H9 (cell line): ENCODE data around the gene AXIN1. TPM values are rescaled to one million over a fixed set of nuclear protein-coding genes. Genes with fewer than 3 reads are reported as not detected.

Experiments
- DNase-seq: peaks from one replicate; pipeline ENCODE4 v3.0.0-alpha.2; 2017
- H2AFZ ChIP-seq: one replicate; pipeline ENCODE4 v1.6.1; 2013; ENCODE audit warnings: mild to moderate bottlenecking, low read length, control low read depth, moderate library complexity
- H2AK5ac ChIP-seq: 2 replicates; pipeline ENCODE4 v1.6.1; 2013; ENCODE audit warnings: low read length, control low read depth, mixed read lengths; ENCODE audit not compliant: insufficient read length
- H2BK120ac ChIP-seq: one replicate; pipeline ENCODE4 v1.6.1; 2013; ENCODE audit warnings: low read depth, mild to moderate bottlenecking, low read length, control low read depth, inconsistent platforms; ENCODE audit not compliant: poor library complexity, severe bottlenecking
- H2BK12ac ChIP-seq: 2 replicates; pipeline ENCODE4 v1.6.1; 2013; ENCODE audit warnings: low read length, control low read depth, mixed read lengths, low read depth; ENCODE audit not compliant: insufficient read length
- H2BK15ac ChIP-seq: 2 replicates; pipeline ENCODE4 v1.6.1; 2013; ENCODE audit warnings: low read depth, low read length, control low read depth
- H2BK20ac ChIP-seq: one replicate; pipeline ENCODE4 v1.6.1; 2013; ENCODE audit warnings: low read depth, mild to moderate bottlenecking, low read length, control low read depth, inconsistent platforms; ENCODE audit not compliant: poor library complexity, severe bottlenecking
- H2BK5ac ChIP-seq: 2 replicates; pipeline ENCODE4 v1.6.1; 2013; ENCODE audit warnings: low read length, control low read depth, mixed read lengths; ENCODE audit not compliant: insufficient read length
- H3K14ac ChIP-seq: 2 replicates; pipeline ENCODE4 v1.6.1; 2013; ENCODE audit warnings: low read length, control low read depth; ENCODE audit not compliant: insufficient read depth
- H3K18ac ChIP-seq: 2 replicates; pipeline ENCODE4 v1.6.1; 2013; ENCODE audit warnings: low read depth, mild to moderate bottlenecking, mixed read lengths, low read length, control low read depth; ENCODE audit not compliant: insufficient read length
- H3K23ac ChIP-seq: 2 replicates; pipeline ENCODE4 v1.6.1; 2013; ENCODE audit warnings: low read length, control low read depth, mixed read lengths, low read depth; ENCODE audit not compliant: insufficient read length
- H3K23me2 ChIP-seq: 2 replicates; pipeline ENCODE4 v1.6.1; 2013; ENCODE audit warnings: low read depth, mild to moderate bottlenecking, mixed read lengths, low read length, control low read depth; ENCODE audit not compliant: insufficient read length, poor library complexity, severe bottlenecking
- H3K27ac ChIP-seq: 2 replicates; pipeline ENCODE4 v1.5.1; 2013; ENCODE audit warnings: low read length, control low read depth, mixed read lengths, low read depth; ENCODE audit not compliant: insufficient read length
- H3K27me3 ChIP-seq: 2 replicates; pipeline ENCODE4 v1.6.1; 2013; ENCODE audit warnings: low read length, control low read depth, inconsistent platforms; ENCODE audit not compliant: insufficient read depth
- H3K4ac ChIP-seq: 2 replicates; pipeline ENCODE4 v1.6.1; 2013; ENCODE audit warnings: low read depth, mild to moderate bottlenecking, control low read depth, inconsistent platforms, low read length, moderate library complexity
- H3K4me1 ChIP-seq: 2 replicates; pipeline ENCODE4 v1.6.1; 2013; ENCODE audit warnings: low read length, control low read depth, inconsistent platforms; ENCODE audit not compliant: insufficient read depth
- H3K4me2 ChIP-seq: 2 replicates; pipeline ENCODE4 v1.6.1; 2013; ENCODE audit warnings: low read length, control low read depth, mixed read lengths; ENCODE audit not compliant: insufficient read length, insufficient read depth
- H3K56ac ChIP-seq: 2 replicates; pipeline ENCODE4 v1.6.1; 2013; ENCODE audit warnings: low read depth, mild to moderate bottlenecking, mixed read lengths, low read length, control low read depth; ENCODE audit not compliant: insufficient read length
- H3K79me1 ChIP-seq: 2 replicates; pipeline ENCODE4 v1.6.1; 2013; ENCODE audit warnings: low read depth, mild to moderate bottlenecking, moderate library complexity, low read length, control low read depth, inconsistent platforms; ENCODE audit not compliant: insufficient read depth, poor library complexity, severe bottlenecking
- H3K79me2 ChIP-seq: 2 replicates; pipeline ENCODE4 v1.6.1; 2013; ENCODE audit warnings: low read length, control low read depth, inconsistent platforms; ENCODE audit not compliant: insufficient read depth
- H3K9ac ChIP-seq: 2 replicates; pipeline ENCODE4 v1.6.1; 2013; ENCODE audit warnings: low read length, control low read depth, mixed read lengths; ENCODE audit not compliant: insufficient read length; ENCODE audit errors: extremely low read depth
- H3K9me3 ChIP-seq: one replicate; pipeline ENCODE4 v1.6.1; 2013; ENCODE audit warnings: low read depth, low read length, inconsistent platforms; ENCODE audit not compliant: control insufficient read depth
- H3T11ph ChIP-seq: one replicate; pipeline ENCODE4 v1.6.1; 2013; ENCODE audit warnings: mild to moderate bottlenecking, low read length, control low read depth, inconsistent platforms
- H4K20me1 ChIP-seq: one replicate; pipeline ENCODE4 v1.6.1; 2013; ENCODE audit not compliant: control insufficient read depth, insufficient read length, insufficient read depth
- H4K5ac ChIP-seq: 2 replicates; pipeline ENCODE4 v1.6.1; 2013; ENCODE audit warnings: low read depth, mild to moderate bottlenecking, mixed read lengths, low read length, control low read depth; ENCODE audit not compliant: insufficient read length
- H4K8ac ChIP-seq: replicated peaks from 2 replicates; pipeline ENCODE4 v1.6.1; 2013; ENCODE audit warnings: low read length, control low read depth, mixed read lengths, low read depth; ENCODE audit not compliant: insufficient read length
- H4K91ac ChIP-seq: 2 replicates; pipeline ENCODE4 v1.6.1; 2013; ENCODE audit warnings: low read depth, mild to moderate bottlenecking, moderate library complexity, mixed read lengths, low read length, control low read depth; ENCODE audit not compliant: insufficient read length
- H3K27ac Mint-ChIP-seq, 3 experiments: 2 replicates in 2 of 3; 3 replicates in 1 of 3; pipeline ENCODE4 v1.8.0; 2020 to 2021; ENCODE audit warnings: mixed read lengths in 3 of 3, mild to moderate bottlenecking in 1 of 3, moderate library complexity in 1 of 3
- H3K27me3 Mint-ChIP-seq: 2 replicates; pipeline ENCODE4 v1.8.0; 2021; ENCODE audit warnings: low read depth, mild to moderate bottlenecking, moderate library complexity, mixed read lengths
- H3K36me3 Mint-ChIP-seq, 3 experiments: 2 replicates in 2 of 3; 3 replicates in 1 of 3; pipeline ENCODE4 v1.8.0; 2020 to 2021; ENCODE audit warnings: low read depth in 3 of 3, mixed read lengths in 3 of 3; ENCODE audit not compliant: insufficient read depth in 1 of 3
- H3K4me1 Mint-ChIP-seq, 2 experiments: 2 replicates each; pipeline ENCODE4 v1.8.0; 2020; ENCODE audit warnings: mixed read lengths in 2 of 2
- H3K4me3 Mint-ChIP-seq, 2 experiments: 2 replicates in 1 of 2; 3 replicates in 1 of 2; pipeline ENCODE4 v1.8.0; 2020 to 2021; ENCODE audit warnings: mild to moderate bottlenecking in 2 of 2, mixed read lengths in 2 of 2, moderate library complexity in 1 of 2
- H3K9me3 Mint-ChIP-seq, 2 experiments: 2 replicates in 1 of 2; 3 replicates in 1 of 2; pipeline ENCODE4 v1.8.0; 2020; ENCODE audit warnings: mild to moderate bottlenecking in 2 of 2, mixed read lengths in 2 of 2, moderate library complexity in 1 of 2
- WGBS: extraction: QIAGEN DNeasy Blood & Tissue Kit; methylation state at CpG from one replicate; pipeline ENCODE4 v1.1.7; 2013; ENCODE audit warnings: missing lambda C conversion rate, low lambda C conversion rate, mixed read lengths; ENCODE audit not compliant: insufficient read length; ENCODE audit errors: extremely low coverage; 5-methylcytosine and 5-hydroxymethylcytosine counted together
- total RNA-seq: library from RNA; stranded (reverse); gene quantifications from 2 replicates; pipeline ENCODE4 v1.2.1, GENCODE V29; 2021
- TF ChIP-seq, protein P1 (sequence below): fragments of 200-600 bp; sonication (generic); conservative IDR thresholded peaks from 3 replicates; pipeline ENCODE4 v1.8.0; 2021; ENCODE audit warnings: antibody characterized with exemption, mild to moderate bottlenecking

Gene AXIN1
- total RNA-seq, 1 experiment from 2014 or later: 50.9 TPM

GRCh38 chr16:337975-338575 lies 14.4 kb downstream of the AXIN1 start:
- no peak overlapping the region for H3K4ac ChIP-seq
- H2BK15ac ChIP-seq: no peak overlapping the region
- peaks cover 13 to 22% (median 13%) of the 10 kb centered on the region in 3 experiments for H3K36me3 Mint-ChIP-seq
- H3K9me3 ChIP-seq: no peaks in the 10 kb centered on the region
- peaks cover 1% of the 10 kb centered on the region for H3K79me1 ChIP-seq
- no peaks in the 10 kb centered on the region for H3K27me3 Mint-ChIP-seq
- no peak overlapping the region for H2BK20ac ChIP-seq
- H3K4me1 ChIP-seq: no peaks in the 10 kb centered on the region; the same call in 1 of the 2 replicates
- no peak overlapping the region for H2BK12ac ChIP-seq
- H3K27ac Mint-ChIP-seq: peak overlapping the region in 1 of 3 experiments; percentile 48; a peak in 2 of 7 replicates
- H3K27ac ChIP-seq: no peak overlapping the region
- H3T11ph ChIP-seq: no peak overlapping the region
- no peak overlapping the region for H3K23ac ChIP-seq
- H2AK5ac ChIP-seq: no peak overlapping the region
- no peak overlapping the region for H3K9ac ChIP-seq
- DNase-seq: no peak
- H3K9me3 Mint-ChIP-seq: no peaks in the 10 kb centered on the region; a peak in 1 of 5 replicates
- H4K5ac ChIP-seq: no peak overlapping the region
- no peak overlapping the region for H3K4me3 Mint-ChIP-seq
- H2AFZ ChIP-seq: no peak overlapping the region
- TF ChIP-seq, protein P1, sequence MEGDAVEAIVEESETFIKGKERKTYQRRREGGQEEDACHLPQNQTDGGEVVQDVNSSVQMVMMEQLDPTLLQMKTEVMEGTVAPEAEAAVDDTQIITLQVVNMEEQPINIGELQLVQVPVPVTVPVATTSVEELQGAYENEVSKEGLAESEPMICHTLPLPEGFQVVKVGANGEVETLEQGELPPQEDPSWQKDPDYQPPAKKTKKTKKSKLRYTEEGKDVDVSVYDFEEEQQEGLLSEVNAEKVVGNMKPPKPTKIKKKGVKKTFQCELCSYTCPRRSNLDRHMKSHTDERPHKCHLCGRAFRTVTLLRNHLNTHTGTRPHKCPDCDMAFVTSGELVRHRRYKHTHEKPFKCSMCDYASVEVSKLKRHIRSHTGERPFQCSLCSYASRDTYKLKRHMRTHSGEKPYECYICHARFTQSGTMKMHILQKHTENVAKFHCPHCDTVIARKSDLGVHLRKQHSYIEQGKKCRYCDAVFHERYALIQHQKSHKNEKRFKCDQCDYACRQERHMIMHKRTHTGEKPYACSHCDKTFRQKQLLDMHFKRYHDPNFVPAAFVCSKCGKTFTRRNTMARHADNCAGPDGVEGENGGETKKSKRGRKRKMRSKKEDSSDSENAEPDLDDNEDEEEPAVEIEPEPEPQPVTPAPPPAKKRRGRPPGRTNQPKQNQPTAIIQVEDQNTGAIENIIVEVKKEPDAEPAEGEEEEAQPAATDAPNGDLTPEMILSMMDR: no peak
- no peak overlapping the region for H4K8ac ChIP-seq
- H2BK120ac ChIP-seq: no peak overlapping the region
- no peak overlapping the region for H4K91ac ChIP-seq
- no peak overlapping the region for H3K56ac ChIP-seq
- peaks cover 49% of the 10 kb centered on the region; the same call in 1 of the 2 replicates for H3K79me2 ChIP-seq
- H3K4me1 Mint-ChIP-seq: peaks cover 11 to 12% of the 10 kb centered on the region in 2 experiments
- WGBS: no CpG with 5 or more reads among the region's 21 CpGs
- no peak overlapping the region; the same call in 1 of the 2 replicates for H3K14ac ChIP-seq
- no peak overlapping the region for H3K4me2 ChIP-seq
- H3K27me3 ChIP-seq: no peaks in the 10 kb centered on the region
- H2BK5ac ChIP-seq: no peak overlapping the region
- no peaks in the 10 kb centered on the region for H3K23me2 ChIP-seq
- H4K20me1 ChIP-seq: peaks cover 6% of the 10 kb centered on the region
- no peak overlapping the region for H3K18ac ChIP-seq
